GM23248 (cell line): ENCODE data around the gene LIN7A.

Experiments used
- EZH2 ChIP-seq: fragments of 200-600 bp; sonication (generic); IDR thresholded peaks from 2 replicates; pipeline ENCODE4 v1.6.1; 2018; ENCODE audit warnings: antibody characterized with exemption, mild to moderate bottlenecking; ENCODE audit not compliant: insufficient read depth, poor library complexity, severe bottlenecking
- EZH2phosphoT487 ChIP-seq: fragments of 200-600 bp; sonication (generic); IDR thresholded peaks from 2 replicates; pipeline ENCODE4 v1.6.1; 2018; ENCODE audit warnings: antibody characterized with exemption, moderate library complexity, mild to moderate bottlenecking, low read depth; ENCODE audit not compliant: insufficient read depth

- TF ChIP-seq EZH2 (no peak), EZH2phosphoT487 (no peak)
Measured at GRCh38 chr12:80894179-80894578, 43.6 kb downstream of the LIN7A start.
